Esophagus squamous epithelium (tissue), 5 donors: ENCODE data around the gene CCDC157. TPM values are rescaled to one million over a fixed set of nuclear protein-coding genes. Genes with fewer than 3 reads are reported as not detected.
A peak's percentile ranks its signal among the peaks of the same experiment; 100 is the strongest.

ENCODE experiments used
- DNase-seq: peaks from one replicate; lab custom pipeline; 2025; lab: John Stamatoyannopoulos, UW
- H3K27ac ChIP-seq, 4 donors: fragments of 200-600 bp; sonication (generic); one replicate each; pipeline ENCODE4 v1.5.1; 2016 to 2019; ENCODE audit warnings: mild to moderate bottlenecking in 1 of 4
- H3K27me3 ChIP-seq, 4 donors: fragments of 200-600 bp; sonication (generic); 1 replicate in 3 of 4; 2 replicates in 1 of 4; pipeline versions ENCODE4 v1.5.1 to v1.6.0; 2017 to 2021; ENCODE audit warnings: antibody characterized with exemption in 1 of 4
- H3K36me3 ChIP-seq, 3 donors: fragments of 200-600 bp; sonication (generic); one replicate each; pipeline ENCODE4 v1.5.1; 2016 to 2019
- H3K4me1 ChIP-seq, 3 donors: fragments of 200-600 bp; sonication (generic); one replicate each; pipeline ENCODE4 v1.5.1; 2017 to 2019
- H3K4me3 ChIP-seq, 4 donors: fragments of 200-600 bp; sonication (generic); 1 replicate in 3 of 4; 2 replicates in 1 of 4; pipeline ENCODE4 v1.5.1; 2016 to 2019; ENCODE audit warnings: mild to moderate bottlenecking in 2 of 4, moderate library complexity in 1 of 4
- H3K9me3 ChIP-seq, 3 donors: fragments of 200-600 bp; sonication (generic); one replicate each; pipeline ENCODE4 v1.5.1; 2016 to 2019
- POLR2A ChIP-seq, 4 donors: fragments of 450-650 bp; IDR thresholded peaks; one replicate each; pipeline ENCODE4 v1.6.1; 2017; ENCODE audit warnings: antibody characterized with exemption in 4 of 4, mild to moderate bottlenecking in 4 of 4, moderate library complexity in 3 of 4
- WGBS, 2 donors: methylation state at CpG; one replicate each; pipeline ENCODE4 v1.1.5; 2018; 5-methylcytosine and 5-hydroxymethylcytosine counted together
- intact Hi-C: fragments of 100-400 bp; cut with DNase I; formaldehyde crosslinking; loops from one replicate; pipeline ENCODE4 v1.15.0; 2022
- total RNA-seq, 4 donors: library from RNA; depleted of rRNA; stranded (reverse); fragments of >200 nt; gene quantifications; one replicate each; pipeline ENCODE4 v1.1.0, GENCODE V29; 2016
- TF ChIP-seq, protein P1 (sequence below), 6 experiments: fragments of 450-650 bp in 4 of 6; fragments of 200-600 bp in 2 of 6; sonication (generic) in 2 of 6; IDR thresholded peaks; one replicate each; pipeline ENCODE4 v1.5.1; 2016 to 2019; ENCODE audit warnings: antibody characterized with exemption in 6 of 6, mild to moderate bottlenecking in 4 of 6, moderate library complexity in 4 of 6
- donor health status: DM: yes; HTN: yes; CAD: no.

CCDC157 gene
- total RNA-seq: 1 to 10 TPM in 3 of 4 donors, under 1 TPM in 1; 0.47 to 9.2 (median 3.1) TPM

- WGBS, 2 donors: 0% methylated on average over 12 to 37 of the region's 91 CpGs
- peak in 2 of 4 donors; percentile 88 to 92 for TF ChIP-seq POLR2A (IDR thresholded peaks at IDR 0.05)
- TF ChIP-seq, protein P1, sequence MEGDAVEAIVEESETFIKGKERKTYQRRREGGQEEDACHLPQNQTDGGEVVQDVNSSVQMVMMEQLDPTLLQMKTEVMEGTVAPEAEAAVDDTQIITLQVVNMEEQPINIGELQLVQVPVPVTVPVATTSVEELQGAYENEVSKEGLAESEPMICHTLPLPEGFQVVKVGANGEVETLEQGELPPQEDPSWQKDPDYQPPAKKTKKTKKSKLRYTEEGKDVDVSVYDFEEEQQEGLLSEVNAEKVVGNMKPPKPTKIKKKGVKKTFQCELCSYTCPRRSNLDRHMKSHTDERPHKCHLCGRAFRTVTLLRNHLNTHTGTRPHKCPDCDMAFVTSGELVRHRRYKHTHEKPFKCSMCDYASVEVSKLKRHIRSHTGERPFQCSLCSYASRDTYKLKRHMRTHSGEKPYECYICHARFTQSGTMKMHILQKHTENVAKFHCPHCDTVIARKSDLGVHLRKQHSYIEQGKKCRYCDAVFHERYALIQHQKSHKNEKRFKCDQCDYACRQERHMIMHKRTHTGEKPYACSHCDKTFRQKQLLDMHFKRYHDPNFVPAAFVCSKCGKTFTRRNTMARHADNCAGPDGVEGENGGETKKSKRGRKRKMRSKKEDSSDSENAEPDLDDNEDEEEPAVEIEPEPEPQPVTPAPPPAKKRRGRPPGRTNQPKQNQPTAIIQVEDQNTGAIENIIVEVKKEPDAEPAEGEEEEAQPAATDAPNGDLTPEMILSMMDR (IDR thresholded peaks at IDR 0.05): peak in 1 of 6 experiments; percentile 2
- peak; percentile 69 for DNase-seq
- H3K9me3 ChIP-seq: no peaks in the 10 kb centered on the region
- intact Hi-C loops: no loop called here
- H3K27ac ChIP-seq: peak within 1 kb of the TSS; percentile 96 to 99 (median 98)
- peaks cover 16 to 39% (median 26%) of the 10 kb centered on the region in 3 donors for H3K4me1 ChIP-seq
- H3K36me3 ChIP-seq: peaks cover 13 to 21% (median 13%) of the 10 kb centered on the region in 3 donors
- no peaks in the 10 kb centered on the region for H3K27me3 ChIP-seq
- H3K4me3 ChIP-seq: peak within 1 kb of the TSS; percentile 64 to 94 (median 83)
Observed at GRCh38 chr22:30356449-30357235, at the start of gene CCDC157, which contains the start of gene SF3A1. CCDC157 (plus strand) TSS chr22:30357007; CDS start chr22:30366001, 8,994 bp downstream. SF3A1 (minus strand) TSS chr22:30356894; CDS start chr22:30356792, 102 bp downstream.

GRCh38 chr22:30307041-30307574 is 49.7 kb upstream of the CCDC157 start:
- Histone ChIP-seq H3K27me3 (no peaks in the 10 kb centered on the region), H3K4me1 (peaks cover 95 to 100% (median 100%) of the 10 kb centered on the region in 3 donors), H3K36me3 (peaks cover 0 to 17% (median 4%) of the 10 kb centered on the region in 3 donors), H3K9me3 (no peaks in the 10 kb centered on the region), H3K4me3 (no peak overlapping the region), H3K27ac (peak overlapping the region; percentile 88 to 99 (median 94))
- WGBS, 2 donors: 35 to 37% methylated on average over 4 of the region's 4 CpGs
- TF ChIP-seq, protein P1 (IDR thresholded peaks at IDR 0.05): no peak
- TF ChIP-seq POLR2A (IDR thresholded peaks at IDR 0.05): no peak
- DNase-seq: no peak
- intact Hi-C loops: no loop called here

DNA sequence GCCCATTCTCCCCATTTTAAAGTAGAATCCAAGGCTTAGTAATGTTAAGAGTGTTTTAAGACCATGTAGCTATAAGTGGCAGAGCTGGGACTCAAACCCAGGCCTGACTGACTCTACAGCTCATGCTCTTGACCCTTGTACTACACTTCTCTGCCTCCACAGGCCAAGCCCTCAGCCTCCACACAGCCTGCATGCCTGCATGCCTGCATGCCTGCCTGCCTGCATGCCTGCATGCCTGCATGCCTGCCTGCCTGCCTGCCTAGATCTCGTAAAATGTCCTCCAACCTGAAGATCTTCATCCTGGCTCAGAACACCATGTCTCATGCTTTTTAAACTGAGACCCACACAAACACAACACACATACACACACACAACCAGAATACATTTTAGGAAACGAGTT is 48.7 kb upstream of the CCDC157 start:
- TF ChIP-seq, protein P1 (IDR thresholded peaks at IDR 0.05): no peak
- no peak for TF ChIP-seq POLR2A (IDR thresholded peaks at IDR 0.05)

DNA sequence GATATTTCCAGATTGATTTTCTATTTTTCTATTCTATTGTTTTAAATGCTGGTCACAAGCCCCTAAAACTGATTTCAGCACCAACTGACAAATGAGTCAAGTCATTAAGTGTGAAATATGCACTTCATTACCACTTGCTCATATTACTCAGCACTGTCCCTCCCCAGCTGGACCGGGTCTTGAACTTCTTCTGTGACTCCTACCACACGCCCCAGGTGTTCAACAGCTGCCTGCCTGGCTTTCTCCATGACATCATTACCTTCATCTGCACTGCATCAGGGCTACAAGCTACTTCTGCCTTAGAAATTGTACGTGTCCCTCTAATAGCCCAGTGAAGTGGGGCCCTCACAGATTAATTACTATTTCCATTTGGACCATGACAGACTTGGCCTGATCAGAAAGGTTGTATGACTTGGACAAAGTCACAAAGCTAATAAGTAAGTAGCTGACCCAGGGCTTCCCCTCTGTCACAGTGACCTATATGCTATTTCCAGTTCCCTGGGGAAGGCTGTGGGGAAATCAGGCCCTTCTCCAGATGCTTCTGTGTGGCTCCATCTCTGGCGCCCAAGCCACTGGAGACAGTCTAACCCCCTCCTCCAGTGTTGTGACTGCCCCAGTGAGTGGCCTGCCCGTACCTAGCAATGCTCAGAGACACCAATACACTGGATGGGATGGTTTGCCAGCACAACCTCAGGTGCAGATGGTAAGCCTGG is 48.1 kb upstream of the CCDC157 start:
- TF ChIP-seq POLR2A (IDR thresholded peaks at IDR 0.05): no peak
- TF ChIP-seq, protein P1 (IDR thresholded peaks at IDR 0.05): no peak
- H3K36me3 ChIP-seq: peaks cover 0 to 3% (median 0%) of the 10 kb centered on the region in 3 donors
- H3K4me3 ChIP-seq: no peak overlapping the region
- H3K4me1 ChIP-seq: peaks cover 91 to 100% (median 99%) of the 10 kb centered on the region in 3 donors
- H3K9me3 ChIP-seq: no peaks in the 10 kb centered on the region
- DNase-seq: no peak
- 47 to 49% methylated on average over 4 of the region's 5 CpGs for WGBS, 2 donors
- H3K27me3 ChIP-seq: no peaks in the 10 kb centered on the region
- intact Hi-C loops: no loop called here
- H3K27ac ChIP-seq: peak overlapping the region; percentile 88 to 99 (median 94)

More for the DNA sequence above, 48.7 kb upstream of the CCDC157 start:
- no peak overlapping the region for H3K4me3 ChIP-seq
- 36 to 47% methylated on average over 2 of the region's 2 CpGs for WGBS, 2 donors
- no peak for DNase-seq
- H3K4me1 ChIP-seq: peaks cover 95 to 100% (median 100%) of the 10 kb centered on the region in 3 donors
- peak overlapping the region; percentile 88 to 99 (median 94) for H3K27ac ChIP-seq
- H3K36me3 ChIP-seq: peaks cover 0 to 8% (median 4%) of the 10 kb centered on the region in 3 donors
- H3K9me3 ChIP-seq: no peaks in the 10 kb centered on the region
- intact Hi-C loops: no loop called here
- H3K27me3 ChIP-seq: no peaks in the 10 kb centered on the region
